Smooth muscle cell (in vitro differentiated cells): ENCODE measurements around the gene LILRA2. TPM values are rescaled to one million over a fixed set of nuclear protein-coding genes. Genes with fewer than 3 reads are reported as not detected.

Experiments used
- DNase-seq: peaks from one replicate; lab custom pipeline; 2025; ENCODE audit not compliant: unreplicated experiment; lab: John Stamatoyannopoulos, UW
- H2AFZ ChIP-seq: fragments of 200-600 bp; sonication (generic); 2 replicates; pipeline ENCODE4 v1.6.0; 2016; ENCODE audit warnings: antibody characterized with exemption, low read depth, mild to moderate bottlenecking
- H3F3A ChIP-seq: fragments of 200-600 bp; sonication (generic); 2 replicates; pipeline ENCODE4 v1.6.0; 2017; ENCODE audit warnings: antibody characterized with exemption, low read depth
- H3K27ac ChIP-seq: fragments of 200-600 bp; sonication (generic); 2 replicates; pipeline ENCODE4 v1.5.1; 2016; ENCODE audit warnings: low read depth, mild to moderate bottlenecking
- H3K27me3 ChIP-seq: fragments of 200-600 bp; sonication (generic); 2 replicates; pipeline ENCODE4 v1.6.1; 2016; ENCODE audit warnings: low read depth, mild to moderate bottlenecking
- H3K36me3 ChIP-seq: fragments of 200-600 bp; sonication (generic); 2 replicates; pipeline ENCODE4 v1.5.1; 2016; ENCODE audit warnings: low read depth
- H3K4me1 ChIP-seq: fragments of 200-600 bp; sonication (generic); 2 replicates; pipeline ENCODE4 v1.5.1; 2016; ENCODE audit warnings: low read depth
- H3K4me2 ChIP-seq: fragments of 200-600 bp; sonication (generic); 2 replicates; pipeline ENCODE4 v1.6.0; 2016; ENCODE audit warnings: mild to moderate bottlenecking
- H3K4me3 ChIP-seq: fragments of 200-600 bp; sonication (generic); 2 replicates; pipeline ENCODE4 v1.5.1; 2016; ENCODE audit warnings: mild to moderate bottlenecking
- H3K79me2 ChIP-seq: fragments of 200-600 bp; sonication (generic); 2 replicates; pipeline ENCODE4 v1.6.0; 2016; ENCODE audit warnings: low read depth, mild to moderate bottlenecking
- H3K9ac ChIP-seq: fragments of 200-600 bp; sonication (generic); 2 replicates; pipeline ENCODE4 v1.6.0; 2016; ENCODE audit warnings: low read depth
- H3K9me3 ChIP-seq: fragments of 200-600 bp; sonication (generic); replicated peaks from 2 replicates; pipeline ENCODE4 v1.5.1; 2016; ENCODE audit warnings: low read depth
- H4K20me1 ChIP-seq: fragments of 200-600 bp; sonication (generic); 2 replicates; pipeline ENCODE4 v1.6.0; 2016; ENCODE audit warnings: low read depth
- WGBS: methylation state at CpG from one replicate; pipeline ENCODE4 v1.1.7; 2016; ENCODE audit warnings: low lambda C conversion rate; 5-methylcytosine and 5-hydroxymethylcytosine counted together
- polyA plus RNA-seq: library from polyadenylated mRNA; unstranded; fragments of >200 nt; fragmentation: Nextera tagmentation; extraction: Ambion mirVana; gene quantifications from 2 replicates; pipeline ENCODE4 v1.2.1, GENCODE V29; 2016
- total RNA-seq: library from RNA; depleted of rRNA; stranded (reverse); fragments of >200 nt; gene quantifications from 2 replicates; pipeline ENCODE4 v1.2.3, GENCODE V29; 2014
- TF ChIP-seq, protein P1 (sequence below): fragments of 200-600 bp; sonication (generic); IDR thresholded peaks from 2 replicates; pipeline ENCODE4 v1.5.1; 2017; ENCODE audit warnings: borderline replicate concordance, mild to moderate bottlenecking, antibody characterized with exemption; ENCODE audit not compliant: insufficient read depth, poor library complexity, severe bottlenecking

The LILRA2 gene
- total and polyA plus RNA-seq, 2 experiments from 2014 or later = not detected

DNA sequence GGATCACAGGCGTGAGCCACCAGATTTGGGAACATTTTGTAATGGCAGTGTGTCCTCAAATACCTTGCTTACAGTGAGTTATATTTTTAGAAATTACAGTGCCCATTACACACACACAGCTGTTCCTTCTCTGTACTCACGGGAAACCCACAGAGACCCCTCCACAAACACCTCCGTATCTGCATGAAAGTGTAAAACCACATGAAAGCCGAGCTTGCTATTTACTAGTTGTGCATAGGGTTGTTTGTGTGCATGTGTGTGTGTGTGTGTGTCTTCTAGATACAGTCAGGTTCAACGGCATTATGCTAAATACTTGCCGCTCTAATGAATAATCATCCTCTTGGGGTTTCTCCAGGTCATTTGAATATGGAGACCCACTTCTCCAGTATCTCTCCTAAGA, 22.3 kb upstream of the LILRA2 start:
- H3K79me2 ChIP-seq = no peaks in the 10 kb centered on the region
- no peaks in the 10 kb centered on the region for H3K4me1 ChIP-seq
- H2AFZ ChIP-seq = no peak overlapping the region
- no peaks in the 10 kb centered on the region for H3K36me3 ChIP-seq
- no peak overlapping the region for H3K4me2 ChIP-seq
- 88% methylated on average over 6 of the region's 6 CpGs for WGBS
- no peaks in the 10 kb centered on the region for H3F3A ChIP-seq
- DNase-seq = no peak
- H3K9me3 ChIP-seq = peaks cover 6% of the 10 kb centered on the region
- no peak overlapping the region for H3K4me3 ChIP-seq
- H3K9ac ChIP-seq = no peak overlapping the region
- TF ChIP-seq, protein P1, sequence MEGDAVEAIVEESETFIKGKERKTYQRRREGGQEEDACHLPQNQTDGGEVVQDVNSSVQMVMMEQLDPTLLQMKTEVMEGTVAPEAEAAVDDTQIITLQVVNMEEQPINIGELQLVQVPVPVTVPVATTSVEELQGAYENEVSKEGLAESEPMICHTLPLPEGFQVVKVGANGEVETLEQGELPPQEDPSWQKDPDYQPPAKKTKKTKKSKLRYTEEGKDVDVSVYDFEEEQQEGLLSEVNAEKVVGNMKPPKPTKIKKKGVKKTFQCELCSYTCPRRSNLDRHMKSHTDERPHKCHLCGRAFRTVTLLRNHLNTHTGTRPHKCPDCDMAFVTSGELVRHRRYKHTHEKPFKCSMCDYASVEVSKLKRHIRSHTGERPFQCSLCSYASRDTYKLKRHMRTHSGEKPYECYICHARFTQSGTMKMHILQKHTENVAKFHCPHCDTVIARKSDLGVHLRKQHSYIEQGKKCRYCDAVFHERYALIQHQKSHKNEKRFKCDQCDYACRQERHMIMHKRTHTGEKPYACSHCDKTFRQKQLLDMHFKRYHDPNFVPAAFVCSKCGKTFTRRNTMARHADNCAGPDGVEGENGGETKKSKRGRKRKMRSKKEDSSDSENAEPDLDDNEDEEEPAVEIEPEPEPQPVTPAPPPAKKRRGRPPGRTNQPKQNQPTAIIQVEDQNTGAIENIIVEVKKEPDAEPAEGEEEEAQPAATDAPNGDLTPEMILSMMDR = no peak
- no peak overlapping the region for H3K27ac ChIP-seq
- H4K20me1 ChIP-seq = no peaks in the 10 kb centered on the region
- H3K27me3 ChIP-seq = no peaks in the 10 kb centered on the region

DNA sequence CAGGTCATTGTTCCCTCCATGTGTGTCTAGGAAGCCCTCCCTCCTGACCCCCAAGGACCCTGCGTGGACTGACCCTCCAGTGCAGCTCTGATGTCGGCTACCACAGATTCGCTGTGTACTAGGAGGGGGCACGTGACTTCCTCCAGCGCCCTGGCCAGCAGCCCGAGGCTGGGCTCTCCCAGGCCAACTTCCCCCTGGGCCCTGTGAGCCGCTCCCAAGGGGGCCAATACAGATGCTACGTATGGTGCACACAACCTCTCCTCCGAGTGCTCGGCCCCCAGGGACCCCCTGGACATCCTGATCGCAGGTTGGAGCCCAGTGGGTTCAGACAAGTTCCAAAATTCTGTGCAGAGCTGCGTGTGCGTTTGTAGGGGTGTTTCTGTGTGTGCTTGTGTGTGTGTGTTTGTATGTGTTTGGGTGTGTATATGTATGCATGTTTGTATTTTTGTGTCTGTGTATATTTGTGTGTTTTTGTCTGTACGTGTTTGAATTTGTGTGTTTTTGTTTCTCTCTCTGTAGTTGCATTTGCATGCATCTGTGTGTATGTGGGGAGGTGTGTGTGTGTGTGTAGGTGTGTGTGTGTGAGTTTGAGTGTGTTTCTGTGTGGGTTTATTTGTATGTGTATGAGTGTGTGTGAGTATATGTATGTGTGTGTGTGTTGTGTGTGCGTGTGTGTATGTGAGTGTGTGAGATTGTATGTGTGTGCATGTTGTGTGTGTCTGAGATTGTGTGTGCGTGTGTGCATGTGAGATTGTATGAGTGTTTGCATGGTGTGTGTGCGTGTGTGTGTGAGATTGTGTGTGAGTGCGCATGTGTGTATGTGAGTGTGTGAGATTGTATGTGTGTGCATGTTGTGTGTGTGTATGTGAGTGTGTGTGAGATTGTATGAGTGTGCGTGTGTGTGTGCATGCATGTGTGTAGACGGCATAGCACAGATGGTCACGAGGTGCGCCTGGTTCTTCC, 21.4 kb upstream of the LILRA2 start:
- H3K4me3 ChIP-seq = no peak overlapping the region
- H4K20me1 ChIP-seq = no peaks in the 10 kb centered on the region
- 80% methylated on average over 22 of the region's 22 CpGs for WGBS
- no peaks in the 10 kb centered on the region for H3K4me1 ChIP-seq
- H2AFZ ChIP-seq = no peak overlapping the region
- TF ChIP-seq, protein P1 = no peak
- H3K4me2 ChIP-seq = no peak overlapping the region
- H3K79me2 ChIP-seq = no peaks in the 10 kb centered on the region
- peaks cover 9% of the 10 kb centered on the region for H3K9me3 ChIP-seq
- H3K27ac ChIP-seq = no peak overlapping the region
- no peaks in the 10 kb centered on the region for H3F3A ChIP-seq
- no peaks in the 10 kb centered on the region for H3K36me3 ChIP-seq
- no peak overlapping the region for H3K9ac ChIP-seq
- no peak for DNase-seq
- no peaks in the 10 kb centered on the region for H3K27me3 ChIP-seq

DNA sequence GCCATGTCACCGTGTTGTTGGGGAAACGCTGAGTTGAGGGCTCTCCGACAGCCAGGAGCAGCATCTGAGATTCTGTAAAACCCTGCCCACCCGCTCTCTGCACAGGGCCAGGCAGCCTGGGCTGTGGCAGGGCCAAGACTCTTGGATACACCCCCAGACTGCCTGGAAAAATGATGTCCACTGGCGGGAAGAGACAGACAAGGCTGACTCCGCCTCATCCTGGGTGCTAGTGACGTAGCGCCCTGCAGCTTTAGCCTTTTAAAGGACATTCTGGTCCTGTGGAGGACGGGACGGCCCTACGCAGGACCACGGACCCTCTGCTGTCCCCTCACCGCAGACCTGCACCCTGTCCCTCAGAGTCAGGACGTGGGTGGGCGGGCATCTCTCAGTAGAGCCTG, 20.7 kb upstream of the LILRA2 start:
- peaks cover 11% of the 10 kb centered on the region for H3K9me3 ChIP-seq
- no peaks in the 10 kb centered on the region for H4K20me1 ChIP-seq
- no peak overlapping the region for H3K27ac ChIP-seq
- no peaks in the 10 kb centered on the region for H3K79me2 ChIP-seq
- no peaks in the 10 kb centered on the region for H3K36me3 ChIP-seq
- H3K27me3 ChIP-seq = no peaks in the 10 kb centered on the region
- H3K9ac ChIP-seq = no peak overlapping the region
- no peaks in the 10 kb centered on the region for H3F3A ChIP-seq
- H2AFZ ChIP-seq = no peak overlapping the region
- H3K4me1 ChIP-seq = no peaks in the 10 kb centered on the region
- no peak for DNase-seq
- 88% methylated on average over 15 of the region's 15 CpGs for WGBS
- no peak overlapping the region for H3K4me2 ChIP-seq
- TF ChIP-seq, protein P1 = no peak
- H3K4me3 ChIP-seq = no peak overlapping the region

DNA sequence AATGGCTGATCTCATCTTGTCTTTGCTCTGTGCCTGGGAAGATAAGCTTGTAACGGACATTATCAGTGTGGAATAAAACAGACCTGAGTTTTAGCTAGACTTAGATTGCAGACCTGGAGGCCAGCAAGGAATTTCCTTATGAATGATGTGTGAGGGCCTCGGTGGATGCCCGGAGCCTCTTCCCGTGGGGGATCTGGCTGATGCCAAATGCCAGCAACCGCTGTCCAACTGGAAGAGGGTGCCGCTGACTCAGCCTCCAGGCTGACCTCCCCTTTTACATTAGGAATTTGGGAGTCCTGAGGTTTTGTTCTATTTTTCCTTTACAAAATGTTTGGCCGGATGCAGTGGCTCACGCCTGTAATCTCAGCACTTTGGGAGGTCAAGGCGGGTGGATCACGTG, 19.6 kb upstream of the LILRA2 start:
- H3K9me3 ChIP-seq = peaks cover 17% of the 10 kb centered on the region

More for the DNA sequence above, 19.6 kb upstream of the LILRA2 start:
- TF ChIP-seq, protein P1 = no peak
- H3F3A ChIP-seq = no peaks in the 10 kb centered on the region
- no peak overlapping the region for H3K9ac ChIP-seq
- no peak overlapping the region for H3K4me2 ChIP-seq
- no peaks in the 10 kb centered on the region for H4K20me1 ChIP-seq
- H3K36me3 ChIP-seq = no peaks in the 10 kb centered on the region
- no peak for DNase-seq
- H3K4me1 ChIP-seq = no peaks in the 10 kb centered on the region
- WGBS = 87% methylated on average over 10 of the region's 10 CpGs
- H3K27me3 ChIP-seq = no peaks in the 10 kb centered on the region
- no peak overlapping the region for H3K4me3 ChIP-seq
- no peak overlapping the region for H2AFZ ChIP-seq
- H3K79me2 ChIP-seq = no peaks in the 10 kb centered on the region
- H3K27ac ChIP-seq = no peak overlapping the region
